Thoracic aorta (tissue), 2 donors: ENCODE results near the gene METAP1D. TPM values are rescaled to one million over a fixed set of nuclear protein-coding genes. Genes with fewer than 3 reads are reported as not detected.

Experiments
- ATAC-seq: fragments of 150-250 bp; one replicate; pipeline ENCODE4 v1.8.0; 2017; ENCODE audit warnings: low read depth; ENCODE audit not compliant: insufficient number of reproducible peaks, low FRiP score
- DNase-seq: peaks from one replicate; pipeline ENCODE4 v3.0.0-alpha.2; 2020; ENCODE audit warnings: low spot score
- H3K27ac ChIP-seq, 2 donors: fragments of 200-600 bp; sonication (generic); 1 replicate in 1 of 2; 2 replicates in 1 of 2; pipeline ENCODE4 v1.5.1; 2016; ENCODE audit warnings: mild to moderate bottlenecking in 2 of 2, moderate library complexity in 2 of 2
- H3K27me3 ChIP-seq: fragments of 200-600 bp; sonication (generic); replicated peaks from 2 replicates; pipeline ENCODE4 v1.6.0; 2016; ENCODE audit warnings: mild to moderate bottlenecking; ENCODE audit not compliant: insufficient read depth
- H3K36me3 ChIP-seq: fragments of 200-600 bp; sonication (generic); one replicate; pipeline ENCODE4 v1.5.1; 2016
- H3K4me1 ChIP-seq, 2 donors: fragments of 200-600 bp; sonication (generic); 1 replicate in 1 of 2; 2 replicates in 1 of 2; pipeline versions ENCODE4 v1.5.1 to v1.6.0; 2016; ENCODE audit warnings: low read depth in 2 of 2, mild to moderate bottlenecking in 1 of 2; ENCODE audit not compliant: control insufficient read depth in 1 of 2
- H3K4me3 ChIP-seq: fragments of 200-600 bp; sonication (generic); 2 replicates; pipeline ENCODE4 v1.5.1; 2016; ENCODE audit warnings: mild to moderate bottlenecking
- H3K9me3 ChIP-seq: fragments of 200-600 bp; sonication (generic); 2 replicates; pipeline ENCODE4 v1.5.1; 2016
- CTCF ChIP-seq: fragments of 200-600 bp; sonication (generic); IDR thresholded peaks from one replicate; pipeline ENCODE4 v1.5.1; 2019; ENCODE audit warnings: antibody characterized with exemption
- total RNA-seq, 2 donors: library from RNA; depleted of rRNA; stranded (reverse); fragments of >200 nt; gene quantifications; one replicate each; pipeline versions ENCODE4 v1.1.0 to v1.2.3, GENCODE V29; 2016

Gene METAP1D
- total RNA-seq, 2 donors from 2014 or later: 3.2 to 10.8 TPM

- H3K4me1 ChIP-seq: peaks cover 13 to 38% of the 10 kb centered on the region in 2 donors
- no peak for DNase-seq
- no peaks in the 10 kb centered on the region for H3K9me3 ChIP-seq
- peak overlapping the region in 1 of 2 donors; percentile 32 for H3K27ac ChIP-seq
- no peak for ATAC-seq
- TF ChIP-seq CTCF: no peak
- H3K4me3 ChIP-seq: peak overlapping the region; percentile 72
- H3K36me3 ChIP-seq: no peaks in the 10 kb centered on the region
- H3K27me3 ChIP-seq: peaks cover 86% of the 10 kb centered on the region
Measured at GRCh38 chr2:172084395-172084644, 84.6 kb downstream of the METAP1D start.

GRCh38 chr2:172084645-172085459, 85.1 kb downstream of the METAP1D start:
- peak overlapping the region; percentile 72 for H3K4me3 ChIP-seq
- peaks cover 13 to 38% of the 10 kb centered on the region in 2 donors for H3K4me1 ChIP-seq
- no peak overlapping the region for H3K27ac ChIP-seq
- TF ChIP-seq CTCF: no peak
- ATAC-seq (peak; percentile 83), DNase-seq (no peak)
- peaks cover 91% of the 10 kb centered on the region for H3K27me3 ChIP-seq
- no peaks in the 10 kb centered on the region for H3K36me3 ChIP-seq
- H3K9me3 ChIP-seq: no peaks in the 10 kb centered on the region

- Histone ChIP-seq H3K27me3 (peaks cover 93% of the 10 kb centered on the region), H3K9me3 (no peaks in the 10 kb centered on the region), H3K27ac (peak within 1 kb of the TSS in 1 of 2 donors; percentile 20), H3K36me3 (no peaks in the 10 kb centered on the region), H3K4me3 (peak within 1 kb of the TSS; percentile 72), H3K4me1 (peaks cover 13 to 38% of the 10 kb centered on the region in 2 donors)
- DNase-seq (no peak), ATAC-seq (no peak)
- TF ChIP-seq CTCF: no peak
Measured at GRCh38 chr2:172085460-172086159, 85.9 kb downstream of the METAP1D start, which contains the start of gene DLX1. TSS of gene DLX1 (plus strand) at chr2:172085507. CDS start at chr2:172085678, 171 bp downstream.

GRCh38 chr2:172086241-172087206, 86.8 kb downstream of the METAP1D start:
- DNase-seq (no peak), ATAC-seq (no peak)
- no peaks in the 10 kb centered on the region for H3K9me3 ChIP-seq
- TF ChIP-seq CTCF: no peak
- H3K27me3 ChIP-seq: peaks cover 93% of the 10 kb centered on the region
- H3K4me3 ChIP-seq: peak overlapping the region; percentile 72
- H3K36me3 ChIP-seq: no peaks in the 10 kb centered on the region
- H3K27ac ChIP-seq: peak overlapping the region in 1 of 2 donors; percentile 13
- peaks cover 13 to 38% of the 10 kb centered on the region in 2 donors for H3K4me1 ChIP-seq
